GM18867 (cell line): Measurements from ENCODE around the gene DTL.
A peak's percentile ranks its signal among the peaks of the same experiment; 100 is the strongest.
"Not testable (repeated sequence)": the region's sequence is repeated elsewhere in the genome, so short reads cannot be mapped to it uniquely, and the experiment has no call there.

ENCODE experiments used
- ATAC-seq: cut with Tn5 transposase; IDR thresholded peaks from one replicate; pipeline ENCODE4 v1.9.1; 2021; ENCODE audit warnings: mild to moderate bottlenecking, moderate library complexity; ENCODE audit not compliant: unreplicated experiment

The DTL gene, protein sequence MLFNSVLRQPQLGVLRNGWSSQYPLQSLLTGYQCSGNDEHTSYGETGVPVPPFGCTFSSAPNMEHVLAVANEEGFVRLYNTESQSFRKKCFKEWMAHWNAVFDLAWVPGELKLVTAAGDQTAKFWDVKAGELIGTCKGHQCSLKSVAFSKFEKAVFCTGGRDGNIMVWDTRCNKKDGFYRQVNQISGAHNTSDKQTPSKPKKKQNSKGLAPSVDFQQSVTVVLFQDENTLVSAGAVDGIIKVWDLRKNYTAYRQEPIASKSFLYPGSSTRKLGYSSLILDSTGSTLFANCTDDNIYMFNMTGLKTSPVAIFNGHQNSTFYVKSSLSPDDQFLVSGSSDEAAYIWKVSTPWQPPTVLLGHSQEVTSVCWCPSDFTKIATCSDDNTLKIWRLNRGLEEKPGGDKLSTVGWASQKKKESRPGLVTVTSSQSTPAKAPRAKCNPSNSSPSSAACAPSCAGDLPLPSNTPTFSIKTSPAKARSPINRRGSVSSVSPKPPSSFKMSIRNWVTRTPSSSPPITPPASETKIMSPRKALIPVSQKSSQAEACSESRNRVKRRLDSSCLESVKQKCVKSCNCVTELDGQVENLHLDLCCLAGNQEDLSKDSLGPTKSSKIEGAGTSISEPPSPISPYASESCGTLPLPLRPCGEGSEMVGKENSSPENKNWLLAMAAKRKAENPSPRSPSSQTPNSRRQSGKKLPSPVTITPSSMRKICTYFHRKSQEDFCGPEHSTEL

DNA sequence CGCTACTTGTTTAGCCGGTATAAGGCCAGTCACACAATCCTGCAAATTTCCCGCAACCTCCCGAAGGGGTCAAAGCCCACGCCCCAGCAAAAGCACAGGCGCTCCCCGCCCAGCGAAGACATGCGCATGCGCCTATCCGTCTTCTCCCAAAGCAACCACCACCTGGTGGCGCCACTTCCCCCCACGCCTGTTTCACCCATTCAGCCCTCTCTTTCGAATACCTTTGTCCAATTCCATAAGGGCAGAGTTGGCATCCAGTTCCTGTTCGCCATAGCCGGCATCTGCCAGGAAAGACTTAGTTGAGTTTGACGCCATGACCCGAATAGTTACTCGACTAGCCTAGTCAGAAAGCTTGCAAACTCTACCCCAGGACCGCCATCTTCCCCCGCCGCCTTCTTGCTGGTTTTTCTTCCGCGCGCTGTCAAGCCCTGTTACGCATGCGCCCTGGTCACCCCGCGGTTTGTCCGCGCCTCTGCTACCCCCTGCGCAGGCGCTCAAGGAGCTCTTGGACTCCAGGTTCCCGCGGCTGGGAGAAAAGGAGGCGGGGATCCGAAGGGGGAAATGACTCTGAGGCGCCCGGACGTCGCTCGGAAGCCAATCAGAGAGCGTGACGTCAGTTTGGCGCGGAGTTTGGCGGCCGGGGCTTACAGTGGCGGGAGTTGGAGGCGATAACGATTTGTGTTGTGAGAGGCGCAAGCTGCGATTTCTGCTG lies at the start of gene DTL, which contains the start of gene INTS7:
Gene DTL (plus strand): TSS at position 626 of the 712 bp plus-strand sequence. CDS start 143 bp downstream, outside the sequence.
Gene INTS7 (minus strand): TSS at position 435 of the 712 bp plus-strand sequence. CDS start 120 bp downstream, at position 315.
- peak; percentile 76 for ATAC-seq

DNA sequence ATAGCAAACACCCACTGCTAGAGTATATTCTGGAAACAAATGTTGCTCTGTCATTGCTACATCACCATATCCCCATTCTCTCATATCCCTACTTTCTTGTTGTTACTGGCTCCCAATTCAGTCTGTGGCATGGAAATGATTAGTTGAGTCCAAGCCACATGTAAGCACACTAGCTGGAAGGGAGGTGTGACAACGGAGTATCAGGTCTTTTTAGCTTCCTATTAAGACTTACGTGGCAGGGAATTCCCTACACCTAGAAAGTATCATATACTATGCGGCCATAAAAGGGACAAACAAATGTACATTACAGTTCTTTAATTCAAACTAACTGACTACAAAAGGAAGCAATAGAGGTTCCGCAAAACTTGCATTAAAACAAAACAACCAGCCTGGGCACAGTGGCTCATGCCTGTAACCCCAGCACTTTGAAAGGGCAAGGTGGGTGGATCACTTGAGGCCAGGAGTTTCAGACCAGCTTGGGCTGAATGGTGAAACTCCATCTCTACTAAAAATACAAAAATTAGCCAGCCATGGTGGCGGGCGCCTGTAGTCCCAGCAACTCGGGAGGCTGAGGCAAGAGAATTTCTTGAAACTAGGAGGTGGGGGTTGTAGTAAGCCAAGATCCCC lies 48.8 kb upstream of the DTL start:
- ATAC-seq: no peak

DNA sequence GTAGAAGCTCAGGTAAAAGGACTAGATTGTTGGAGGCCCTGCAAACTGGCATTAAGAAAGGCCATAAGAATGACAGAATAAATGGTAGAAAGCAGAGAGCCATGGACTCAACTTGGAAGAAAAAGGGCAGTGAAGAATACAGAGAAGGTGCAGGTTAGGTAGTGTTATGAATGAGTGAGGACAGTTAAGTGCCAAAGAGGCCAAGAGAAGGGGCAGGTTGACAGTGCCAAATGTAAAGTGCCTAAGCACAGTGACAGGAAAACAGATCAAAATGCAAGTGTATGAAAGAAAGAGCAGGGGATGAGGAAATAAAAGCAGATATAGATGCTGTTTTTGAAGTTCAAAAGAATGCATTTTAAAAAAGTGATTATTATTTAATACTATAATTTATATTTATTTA lies 43.9 kb upstream of the DTL start:
- ATAC-seq: no peak

DNA sequence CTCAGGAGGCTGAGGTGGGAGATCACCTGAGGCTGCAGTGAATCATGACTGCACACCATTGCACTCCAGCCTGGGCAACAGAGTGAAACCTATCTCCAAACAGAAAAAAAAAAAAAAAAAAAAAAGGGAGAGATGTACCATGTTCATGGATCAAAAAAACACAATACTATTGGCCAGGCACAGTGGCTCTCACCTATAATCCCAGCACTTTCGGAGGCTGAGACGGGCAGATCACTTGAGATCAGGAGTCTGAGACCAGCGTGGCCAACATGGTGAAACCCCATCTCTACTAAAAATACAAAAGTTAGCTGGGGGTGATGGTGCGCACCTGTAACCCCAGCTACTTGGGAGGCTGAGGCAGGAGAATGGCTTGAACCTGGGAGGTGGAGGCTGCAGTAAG lies 38.1 kb upstream of the DTL start:
- not testable (repeated sequence) for ATAC-seq

DNA sequence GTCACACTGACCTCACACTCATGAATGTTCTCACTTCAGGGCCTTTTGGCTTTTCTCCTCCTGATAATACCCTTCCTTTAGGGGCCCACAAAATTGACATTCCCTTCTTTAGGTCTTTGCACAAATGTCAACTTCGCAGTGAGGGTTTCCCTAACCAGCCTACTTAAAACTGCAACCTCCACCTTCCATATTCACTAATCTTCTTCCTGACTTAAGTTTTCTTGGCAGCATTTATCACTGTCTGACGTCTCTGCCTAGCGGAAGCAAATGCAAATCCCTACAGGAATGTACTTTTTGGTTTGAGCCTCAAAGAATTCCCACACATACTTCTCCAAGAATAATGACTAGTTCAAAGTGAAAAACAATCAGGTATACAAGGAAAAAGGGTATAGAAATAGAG lies 33.0 kb upstream of the DTL start:
- ATAC-seq: no peak

DNA sequence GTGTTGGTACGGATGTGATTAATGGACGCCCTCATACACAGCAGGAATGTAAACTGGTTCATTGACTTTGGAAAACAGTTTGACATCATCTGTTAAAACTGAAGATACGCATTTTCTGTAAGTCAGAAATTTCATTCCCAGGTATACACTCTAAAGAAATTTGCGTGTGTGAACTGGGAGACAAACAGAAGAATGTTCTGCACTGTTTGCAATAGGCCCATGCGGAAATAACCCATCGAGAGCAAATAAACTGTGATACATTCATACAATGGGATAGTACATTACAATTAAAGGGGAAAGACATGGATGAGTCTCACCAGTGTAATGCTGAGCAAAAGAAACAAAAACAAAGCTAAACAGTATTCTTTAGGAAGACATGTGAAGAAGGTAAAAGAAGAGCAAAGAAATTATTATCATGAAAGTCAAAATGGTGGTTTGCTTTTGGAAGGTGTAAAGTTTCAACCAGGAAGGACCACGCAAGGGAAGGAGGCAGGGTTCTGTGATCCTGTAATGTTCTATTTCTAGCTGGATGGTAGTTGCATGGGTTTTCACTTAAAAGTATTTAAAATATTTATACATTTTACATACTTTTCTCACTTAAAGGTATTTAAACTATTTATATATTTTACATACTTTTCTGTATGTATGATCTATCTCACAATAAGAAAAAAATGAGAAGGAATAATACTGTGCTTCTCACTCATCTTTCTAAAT lies 30.5 kb upstream of the DTL start:
- no peak for ATAC-seq

DNA sequence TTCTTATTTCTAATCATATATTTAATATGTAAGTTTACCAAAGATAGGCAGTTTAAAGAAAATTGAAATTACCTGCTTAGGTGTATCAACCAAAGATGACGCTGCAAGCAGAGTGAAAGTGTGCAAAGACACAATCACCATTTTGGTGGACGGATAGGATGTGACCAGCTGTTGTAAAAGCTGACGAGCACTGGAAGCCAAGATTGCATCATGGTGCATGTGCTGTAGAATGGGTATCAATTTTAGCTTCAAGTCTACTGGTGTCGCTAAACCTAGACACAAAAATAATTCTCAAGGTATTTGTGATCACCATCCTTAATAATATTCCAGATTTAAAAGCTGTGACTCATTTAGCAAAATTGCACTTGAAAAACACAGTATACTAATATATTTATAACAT lies 28.4 kb upstream of the DTL start:
- ATAC-seq: no peak

DNA sequence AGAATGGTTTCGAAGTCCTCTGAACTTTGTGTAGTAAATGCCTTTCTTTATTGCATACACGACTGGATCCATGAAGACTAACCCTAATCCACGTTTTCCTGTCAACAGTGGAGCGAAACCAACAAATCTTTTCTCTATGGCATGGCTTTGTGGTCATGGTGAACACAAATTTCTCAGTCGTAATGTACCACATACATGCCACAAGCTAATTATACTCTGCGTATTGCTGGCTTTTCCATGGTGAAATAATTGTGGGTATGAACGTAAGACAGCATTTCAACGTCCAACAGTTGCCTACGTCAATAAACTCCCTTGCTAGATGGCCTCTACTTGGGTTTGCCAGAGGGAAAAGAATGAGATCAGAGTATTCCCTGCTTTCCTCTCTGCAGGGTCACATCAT lies 27.7 kb upstream of the DTL start:
- no peak for ATAC-seq

DNA sequence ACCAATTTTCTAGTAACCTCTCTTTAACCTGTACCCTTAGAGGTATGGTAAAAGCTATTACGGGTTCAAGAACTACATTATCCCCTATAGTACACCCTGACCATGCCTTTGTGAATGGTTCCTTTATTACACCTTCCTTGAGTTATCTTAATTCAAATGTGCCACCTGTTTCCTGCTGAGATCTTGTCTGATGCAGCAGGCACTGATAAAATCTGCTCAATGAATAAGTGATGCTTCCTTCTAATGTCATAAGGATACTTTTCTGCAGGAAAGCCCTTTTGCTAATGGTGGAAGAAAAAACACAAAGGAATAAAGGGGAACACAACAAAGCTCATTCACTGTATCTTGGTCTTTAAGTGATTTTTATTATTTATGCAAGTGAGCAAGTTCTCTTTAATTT lies 26.0 kb upstream of the DTL start:
- no peak for ATAC-seq

DNA sequence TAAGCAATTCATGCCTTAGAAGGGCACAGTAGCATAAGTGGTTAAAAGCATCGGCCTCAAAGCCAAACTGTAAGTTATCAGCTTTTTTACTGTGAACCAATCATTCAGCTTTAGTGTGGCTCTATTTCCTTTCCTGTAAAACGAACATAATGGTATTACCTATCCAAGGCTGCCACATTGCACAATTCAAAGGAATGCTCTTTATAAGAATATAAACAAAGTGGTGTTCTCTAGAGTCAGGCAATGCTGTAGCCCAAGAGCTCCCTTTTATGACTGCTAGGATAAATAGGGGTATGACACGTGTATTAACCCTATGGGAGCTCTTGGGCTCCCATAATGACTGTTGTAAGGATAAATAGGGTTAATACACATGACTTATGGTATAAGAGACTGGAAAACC lies 25.5 kb upstream of the DTL start:
- no peak for ATAC-seq

DNA sequence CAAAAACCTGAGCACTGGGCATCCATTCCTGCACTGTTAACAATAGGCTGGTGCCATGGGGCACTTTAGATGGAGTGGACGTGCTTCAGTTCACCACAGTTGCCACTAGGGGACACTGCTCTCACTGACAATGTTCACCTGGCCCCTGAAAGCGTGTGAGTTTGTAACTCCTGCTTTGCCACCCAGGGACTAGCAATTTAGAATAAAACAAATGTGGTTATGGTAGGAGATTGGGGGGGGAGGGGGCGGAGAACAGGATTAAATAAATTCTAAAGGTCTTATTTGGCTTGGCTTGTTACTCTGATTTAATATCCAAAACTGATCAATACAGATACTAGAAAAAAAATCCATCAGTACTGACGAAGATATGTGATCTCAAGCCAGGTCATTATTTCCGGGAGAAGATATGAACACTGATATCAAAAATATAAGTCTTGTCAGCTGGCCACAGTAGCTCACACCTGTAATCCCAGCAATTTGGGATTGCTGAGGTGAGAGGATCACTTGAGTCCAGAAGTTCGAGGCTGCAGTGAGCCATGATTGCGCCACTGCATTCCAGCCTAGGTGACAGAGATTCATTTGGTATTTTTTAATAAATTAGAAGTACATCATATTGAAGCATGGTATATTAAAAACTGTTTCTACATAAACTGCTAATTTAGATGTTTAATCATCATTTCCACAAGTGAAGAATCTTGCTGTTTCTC lies 23.4 kb upstream of the DTL start:
- ATAC-seq: peak; percentile 88

DNA sequence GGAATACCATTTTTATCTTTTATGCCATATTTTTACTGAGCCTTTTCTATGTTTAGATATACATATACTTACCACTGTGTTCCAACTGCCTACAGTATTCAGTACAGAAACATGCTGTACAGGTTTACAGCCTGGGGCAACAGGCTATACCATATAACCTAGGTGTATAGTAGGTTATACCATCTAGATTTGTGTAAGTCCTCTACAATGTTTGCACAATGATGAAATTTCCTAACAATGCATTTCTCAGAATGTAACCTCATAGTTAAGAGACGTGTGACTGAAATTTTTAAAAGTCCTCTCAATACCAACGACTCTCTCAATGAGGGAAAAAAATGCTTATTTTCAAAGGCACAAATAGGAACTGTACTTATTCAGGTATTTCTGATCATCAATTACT lies 21.9 kb upstream of the DTL start:
- ATAC-seq: no peak

DNA sequence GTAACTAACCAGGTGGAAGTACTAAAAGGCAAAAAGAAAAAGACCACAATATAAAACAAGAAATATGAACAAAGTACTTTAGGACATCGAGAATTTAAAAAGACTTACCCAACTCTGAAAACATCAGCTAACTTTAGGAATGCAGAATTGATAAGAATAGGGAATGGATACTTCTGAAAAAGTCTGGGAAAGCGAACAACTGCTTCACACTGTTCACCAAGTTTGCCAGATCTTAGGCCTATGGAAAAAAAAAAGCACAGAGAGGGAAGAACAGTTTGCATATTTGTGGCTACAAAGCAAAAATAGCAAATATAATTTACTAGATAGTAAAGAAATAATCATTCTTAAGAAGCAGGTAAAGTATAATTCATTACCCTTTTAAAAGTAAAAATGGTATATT lies 14.6 kb upstream of the DTL start:
- no peak for ATAC-seq

DNA sequence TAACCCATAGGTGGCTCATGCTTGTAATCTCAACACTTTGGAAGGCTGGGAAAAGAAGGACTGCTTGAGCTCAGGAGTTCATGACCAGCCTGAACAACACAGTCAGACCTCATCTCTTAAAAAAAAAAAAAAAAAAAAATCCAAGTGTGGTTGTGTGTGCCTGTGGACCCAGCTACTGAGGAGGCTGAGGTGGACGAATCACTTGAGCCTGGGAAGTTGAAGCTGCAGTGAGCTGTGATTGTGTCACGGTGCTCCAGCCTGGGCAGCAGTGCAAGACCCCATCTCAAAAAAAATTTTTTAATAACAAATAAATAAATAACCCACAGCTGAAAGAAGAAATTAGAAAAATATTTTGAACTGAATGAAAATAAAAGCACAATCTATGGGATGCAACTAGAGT lies 14.0 kb upstream of the DTL start:
- ATAC-seq: no peak

DNA sequence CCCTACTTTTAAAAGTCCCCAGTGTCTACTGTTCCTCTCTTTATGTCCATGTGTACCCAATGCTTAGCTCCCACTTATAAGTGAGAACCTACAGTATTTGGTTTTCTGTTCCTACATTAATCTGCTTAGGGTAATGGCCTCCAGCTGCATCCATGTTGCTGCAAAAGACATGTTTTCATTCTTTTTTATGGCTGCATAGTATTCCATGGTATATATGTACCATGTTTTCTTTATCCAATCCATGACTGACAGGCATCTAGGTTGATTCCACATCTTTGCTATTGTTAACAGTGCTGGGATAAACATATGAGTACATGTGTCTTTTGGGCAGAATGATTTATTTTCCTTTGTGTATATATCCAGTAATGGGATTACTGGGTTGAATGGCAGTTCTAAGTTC lies 12.6 kb upstream of the DTL start:
- not testable (repeated sequence) for ATAC-seq

DNA sequence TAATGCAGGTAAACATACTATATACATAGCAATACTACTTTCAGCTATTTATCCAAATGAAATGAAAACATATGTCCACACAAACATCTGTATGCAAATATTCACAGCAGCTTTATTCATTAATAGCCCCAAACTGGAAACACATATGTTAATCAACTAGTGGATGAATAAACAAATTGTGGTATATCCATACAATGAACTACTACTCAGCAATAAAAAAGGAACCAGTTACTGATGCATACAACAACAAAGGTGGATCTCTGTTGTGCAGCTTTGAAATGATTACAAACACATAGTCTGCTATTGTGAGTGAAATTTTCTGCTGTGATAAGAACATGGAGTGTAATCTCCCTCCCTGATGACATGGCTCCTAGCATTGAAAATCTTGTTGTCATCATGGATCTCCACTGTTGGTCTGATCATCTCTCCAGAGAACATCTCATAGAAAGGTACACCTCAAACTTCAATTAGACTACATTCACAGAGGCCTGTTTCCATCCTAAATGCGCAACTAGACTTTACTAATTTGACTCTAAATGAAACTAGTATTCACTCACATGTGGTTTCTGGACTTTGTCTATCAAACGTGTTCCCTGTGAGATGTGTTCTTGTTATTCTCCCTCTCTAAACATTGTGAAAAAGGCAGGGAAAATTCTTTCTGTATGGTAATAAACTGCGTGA lies 10.9 kb upstream of the DTL start:
- no peak for ATAC-seq

DNA sequence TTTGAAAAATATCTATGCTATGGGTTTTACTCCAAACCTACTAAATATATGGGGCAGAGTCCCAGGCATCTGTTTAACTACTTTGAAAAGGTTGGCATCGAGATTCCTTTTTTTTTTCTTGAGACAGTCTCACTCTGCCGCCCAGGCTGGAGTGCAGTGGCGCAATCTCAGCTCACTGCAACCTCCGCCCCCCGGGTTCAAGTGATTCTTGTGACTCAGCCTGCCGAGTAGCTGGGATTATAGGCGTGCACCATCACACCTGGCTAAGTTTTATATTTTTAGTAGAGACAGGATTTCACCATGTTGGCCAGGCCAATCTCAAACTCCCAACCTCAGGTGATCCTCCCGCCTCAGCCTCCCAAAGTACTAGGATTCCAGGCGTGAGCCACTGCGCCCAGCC lies 7.8 kb upstream of the DTL start:
- not testable (repeated sequence) for ATAC-seq

DNA sequence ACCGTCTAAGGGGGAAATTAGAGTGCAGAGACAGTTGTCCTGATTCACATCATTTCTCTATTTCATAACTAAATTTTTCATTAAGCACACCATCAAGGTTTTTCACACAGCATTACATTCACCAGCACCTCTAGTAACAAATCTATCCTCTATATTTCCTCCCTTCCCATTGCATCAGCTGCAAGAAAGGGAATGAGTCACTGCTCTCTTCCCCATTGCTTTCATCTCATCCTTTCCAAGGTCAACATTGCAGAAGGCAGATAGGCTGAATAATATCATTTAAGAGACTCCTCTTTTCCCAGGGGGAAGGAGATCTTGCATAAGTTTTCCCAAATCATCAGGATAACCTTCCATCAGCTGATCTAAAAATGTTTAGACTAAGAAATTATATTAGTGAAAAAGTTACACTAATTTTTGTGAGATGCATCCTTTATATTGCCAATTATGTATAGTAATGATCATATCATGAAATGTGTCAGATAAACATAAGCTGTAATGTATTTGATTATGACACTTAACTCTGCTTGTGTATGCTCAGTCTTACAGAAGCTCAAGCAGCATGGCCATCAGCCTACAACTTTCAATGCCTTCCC lies 4.5 kb upstream of the DTL start:
- no peak for ATAC-seq
